GM10847 (cell line): ENCODE measurements around the gene CKLF.

Experiments used
- POLR2A ChIP-seq: IDR thresholded peaks from 2 replicates; pipeline ENCODE4 v1.6.1; 2011; ENCODE audit not compliant: insufficient read length; ENCODE audit errors: extremely low read depth

The CKLF gene

GRCh38 chr16:66515596-66516508, 36.5 kb upstream of the CKLF start:
- no peak for TF ChIP-seq POLR2A

GRCh38 chr16:66516509-66516807, 35.9 kb upstream of the CKLF start:
- TF ChIP-seq POLR2A: no peak

GRCh38 chr16:66516808-66517585, 35.4 kb upstream of the CKLF start:
- no peak for TF ChIP-seq POLR2A

GRCh38 chr16:66517586-66518263, 34.7 kb upstream of the CKLF start:
- no peak for TF ChIP-seq POLR2A

- no peak for TF ChIP-seq POLR2A
Measured at GRCh38 chr16:66519482-66520373, 32.6 kb upstream of the CKLF start.

GRCh38 chr16:66520406-66521170, 31.8 kb upstream of the CKLF start:
- TF ChIP-seq POLR2A: no peak

- no peak for TF ChIP-seq POLR2A
Measured at GRCh38 chr16:66521252-66521713, 31.1 kb upstream of the CKLF start.

GRCh38 chr16:66521951-66522771, 30.2 kb upstream of the CKLF start:
- TF ChIP-seq POLR2A: no peak

GRCh38 chr16:66522816-66523590, 29.4 kb upstream of the CKLF start:
- TF ChIP-seq POLR2A: no peak

- TF ChIP-seq POLR2A: no peak
Measured at GRCh38 chr16:66523861-66524354, 28.5 kb upstream of the CKLF start.

GRCh38 chr16:66524601-66525164, 27.7 kb upstream of the CKLF start:
- no peak for TF ChIP-seq POLR2A
